GM12872 (cell line): Measurements from ENCODE around the gene ENTREP1.

Experiments
- TF ChIP-seq, protein P1 (sequence below): IDR thresholded peaks from 3 replicates; pipeline ENCODE4 v1.5.1; 2011; ENCODE audit warnings: low read depth, mild to moderate bottlenecking, low read length, moderate library complexity; ENCODE audit not compliant: insufficient read depth

The ENTREP1 gene

DNA sequence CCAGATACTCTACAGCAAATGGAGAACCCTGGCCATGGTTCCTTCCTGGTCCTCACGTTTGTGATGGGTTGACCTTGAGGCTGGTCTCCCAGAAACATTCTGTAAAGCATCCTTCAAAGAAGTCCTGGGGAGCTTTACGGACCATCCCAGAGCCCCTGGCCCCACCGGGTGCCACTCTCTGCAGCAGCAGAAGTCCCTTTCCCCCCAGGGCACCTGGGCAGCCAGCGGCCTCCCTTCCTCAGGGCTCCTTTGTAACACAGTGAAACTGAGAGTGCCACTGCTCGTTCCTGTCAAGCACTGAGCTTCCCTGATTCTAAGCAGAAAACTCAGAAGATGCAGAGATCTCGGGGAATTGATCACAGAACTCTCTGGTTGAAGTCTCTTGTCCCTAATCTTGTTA lies 104.3 kb downstream of the ENTREP1 start:
- TF ChIP-seq, protein P1, sequence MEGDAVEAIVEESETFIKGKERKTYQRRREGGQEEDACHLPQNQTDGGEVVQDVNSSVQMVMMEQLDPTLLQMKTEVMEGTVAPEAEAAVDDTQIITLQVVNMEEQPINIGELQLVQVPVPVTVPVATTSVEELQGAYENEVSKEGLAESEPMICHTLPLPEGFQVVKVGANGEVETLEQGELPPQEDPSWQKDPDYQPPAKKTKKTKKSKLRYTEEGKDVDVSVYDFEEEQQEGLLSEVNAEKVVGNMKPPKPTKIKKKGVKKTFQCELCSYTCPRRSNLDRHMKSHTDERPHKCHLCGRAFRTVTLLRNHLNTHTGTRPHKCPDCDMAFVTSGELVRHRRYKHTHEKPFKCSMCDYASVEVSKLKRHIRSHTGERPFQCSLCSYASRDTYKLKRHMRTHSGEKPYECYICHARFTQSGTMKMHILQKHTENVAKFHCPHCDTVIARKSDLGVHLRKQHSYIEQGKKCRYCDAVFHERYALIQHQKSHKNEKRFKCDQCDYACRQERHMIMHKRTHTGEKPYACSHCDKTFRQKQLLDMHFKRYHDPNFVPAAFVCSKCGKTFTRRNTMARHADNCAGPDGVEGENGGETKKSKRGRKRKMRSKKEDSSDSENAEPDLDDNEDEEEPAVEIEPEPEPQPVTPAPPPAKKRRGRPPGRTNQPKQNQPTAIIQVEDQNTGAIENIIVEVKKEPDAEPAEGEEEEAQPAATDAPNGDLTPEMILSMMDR: no peak

DNA sequence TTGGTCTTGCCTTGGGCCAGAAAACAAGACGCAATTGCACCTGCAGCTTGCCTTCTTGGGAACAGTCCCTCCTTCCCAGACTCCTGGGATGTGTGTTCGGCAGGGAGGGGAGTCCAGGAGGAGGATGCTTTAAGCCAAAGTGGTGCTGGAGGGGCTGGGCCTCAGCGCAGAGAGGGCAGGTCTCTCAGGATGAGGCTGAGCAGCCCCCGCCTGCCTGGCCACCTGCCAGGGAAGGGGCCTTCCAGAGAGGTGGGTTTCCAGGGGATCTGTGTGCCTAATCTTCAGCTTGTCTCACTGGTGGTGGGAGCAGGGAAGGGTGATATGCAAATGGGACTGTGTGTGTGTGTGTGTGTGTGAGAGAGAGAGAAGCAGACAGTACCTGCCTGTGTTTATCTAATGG lies 105.2 kb downstream of the ENTREP1 start:
- TF ChIP-seq, protein P1: no peak

DNA sequence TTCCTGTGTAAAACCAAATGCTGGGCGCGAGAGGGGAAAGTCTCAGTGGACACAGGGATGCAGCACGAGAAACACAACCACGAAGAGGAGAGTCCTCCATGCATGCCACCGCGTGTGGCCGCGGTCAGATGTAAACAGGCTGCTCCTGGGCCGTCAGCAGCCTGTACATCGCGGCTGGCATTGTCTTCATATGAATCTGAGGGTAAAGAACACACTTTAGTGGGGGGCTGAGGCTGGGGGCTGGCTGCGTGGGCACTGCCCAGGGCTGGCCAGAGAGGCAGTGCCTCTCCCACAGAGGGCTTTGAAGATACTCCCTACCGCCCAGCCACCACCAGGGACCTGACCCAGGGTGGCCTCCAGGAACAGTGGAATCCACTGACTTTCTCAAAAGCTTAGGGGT lies 106.2 kb downstream of the ENTREP1 start:
- TF ChIP-seq, protein P1: no peak

DNA sequence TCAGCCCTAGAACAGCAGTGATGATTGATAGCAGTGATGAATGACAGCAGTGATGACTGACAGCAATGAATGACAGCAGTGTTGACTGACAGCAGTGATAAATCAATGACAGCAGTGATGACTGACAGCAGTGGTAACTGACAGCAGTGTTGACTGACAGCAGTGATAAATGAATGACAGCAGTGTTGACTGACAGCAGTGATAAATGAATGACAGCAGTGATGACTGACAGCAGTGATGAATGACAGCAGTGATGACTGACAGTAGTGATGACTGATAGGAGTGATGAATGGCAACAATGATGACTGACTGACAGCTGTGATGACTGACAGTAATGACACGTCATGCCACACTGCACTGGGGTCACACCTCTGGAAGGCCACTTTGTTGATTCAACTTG lies 106.8 kb downstream of the ENTREP1 start:
- TF ChIP-seq, protein P1: no peak

DNA sequence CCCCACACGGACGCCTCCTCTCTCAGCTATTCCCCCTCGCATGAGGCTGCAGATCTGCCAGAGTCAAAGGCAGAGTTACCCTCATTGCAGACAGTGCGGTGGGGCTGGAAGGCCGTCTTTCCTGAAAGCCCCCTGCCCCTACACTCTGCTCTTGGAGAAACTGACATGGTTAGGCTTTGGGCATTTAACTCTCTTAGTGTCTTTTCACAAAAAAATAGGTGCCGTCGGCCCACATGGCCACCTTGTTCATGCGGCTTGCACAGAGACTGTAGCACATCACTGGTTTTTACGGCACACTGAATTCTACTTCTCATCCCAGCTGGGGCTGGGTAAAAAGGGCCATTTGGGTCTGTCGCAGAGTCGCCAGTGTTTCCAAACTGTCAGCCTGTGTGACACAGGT lies 107.6 kb downstream of the ENTREP1 start:
- TF ChIP-seq, protein P1: no peak

DNA sequence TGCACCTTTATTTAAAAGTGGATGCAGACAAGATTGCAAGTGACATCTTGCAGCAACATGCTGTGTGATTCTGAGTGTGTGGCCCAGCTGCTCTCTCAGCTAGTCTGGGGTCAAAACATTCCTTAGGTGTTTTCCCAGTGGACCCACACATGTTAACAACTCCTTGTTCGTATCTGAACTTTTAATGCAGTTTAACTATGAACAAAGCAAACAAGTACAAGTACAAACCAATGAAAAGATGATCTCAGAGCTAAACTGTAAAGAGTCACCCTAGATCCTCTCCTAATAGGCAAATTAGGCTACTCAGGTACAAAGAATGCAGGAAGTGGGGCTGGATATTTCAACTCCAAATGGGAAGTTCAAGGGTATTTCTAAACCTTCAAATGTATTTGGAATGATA lies 108.4 kb downstream of the ENTREP1 start:
- TF ChIP-seq, protein P1: no peak

DNA sequence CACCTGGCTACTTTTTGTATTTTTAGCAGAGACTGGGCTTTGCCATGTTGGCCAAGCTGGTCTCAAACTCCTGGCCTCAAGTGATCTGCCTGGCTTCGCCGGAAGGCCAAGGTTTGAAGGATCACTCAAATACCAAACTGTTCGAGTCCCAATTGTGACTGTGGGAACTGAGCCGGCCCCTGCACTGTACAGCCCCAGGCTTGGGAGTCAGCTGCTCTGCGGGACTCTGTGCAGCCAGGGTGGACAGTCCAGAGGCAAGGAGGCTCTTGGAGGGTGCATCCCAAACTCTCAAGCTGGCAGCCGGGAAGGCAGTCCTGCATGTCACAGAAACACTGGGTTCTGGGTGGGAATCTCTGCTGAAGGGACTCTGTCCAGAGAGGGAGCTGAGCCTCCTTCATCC lies 109.0 kb downstream of the ENTREP1 start:
- TF ChIP-seq, protein P1: no peak
